GM19043 (cell line): Measurements from ENCODE around the gene PRDM5.
A peak's percentile ranks its signal among the peaks of the same experiment; 100 is the strongest.

Experiments used
- ATAC-seq: cut with Tn5 transposase; IDR thresholded peaks from one replicate; pipeline ENCODE4 v1.9.1; 2021; ENCODE audit warnings: low read depth; ENCODE audit not compliant: unreplicated experiment

The PRDM5 gene

DNA sequence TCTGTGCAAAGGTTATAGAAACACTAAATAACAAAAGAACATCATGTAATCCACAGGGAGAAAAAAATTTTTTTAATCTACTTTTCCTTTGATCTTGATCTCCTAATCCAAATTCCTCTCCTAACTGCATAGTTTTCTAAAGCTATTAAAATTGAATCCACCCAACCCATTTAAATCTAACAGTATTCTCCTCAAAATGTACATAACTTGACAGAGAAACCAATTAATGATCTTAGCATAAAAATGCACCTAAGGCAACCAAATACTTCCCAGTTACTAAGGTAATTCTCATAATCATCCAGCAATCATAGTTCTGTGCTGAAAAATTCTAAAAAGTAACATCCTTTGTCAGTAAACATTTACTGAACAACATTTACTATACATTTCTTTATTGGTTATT, 60.7 kb downstream of the PRDM5 start:
- no peak for ATAC-seq

DNA sequence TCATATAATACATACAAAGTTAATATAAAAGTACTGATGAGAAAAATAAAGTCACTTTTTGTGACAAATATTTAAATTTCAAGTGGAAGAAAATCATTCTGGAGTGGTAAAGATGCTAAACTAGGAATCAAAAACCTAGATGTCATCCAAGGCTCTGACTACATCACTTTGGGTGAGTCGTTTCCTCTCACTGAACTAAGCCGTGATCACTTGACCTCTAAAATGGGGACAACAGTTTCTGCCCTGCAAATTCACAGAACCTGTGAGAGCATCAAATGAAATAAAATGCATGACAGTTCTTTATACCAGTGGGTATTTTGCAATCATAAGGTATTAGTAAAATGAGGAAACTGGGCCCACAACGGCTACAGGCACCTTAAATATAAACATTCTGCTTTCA, 63.8 kb downstream of the PRDM5 start:
- no peak for ATAC-seq

DNA sequence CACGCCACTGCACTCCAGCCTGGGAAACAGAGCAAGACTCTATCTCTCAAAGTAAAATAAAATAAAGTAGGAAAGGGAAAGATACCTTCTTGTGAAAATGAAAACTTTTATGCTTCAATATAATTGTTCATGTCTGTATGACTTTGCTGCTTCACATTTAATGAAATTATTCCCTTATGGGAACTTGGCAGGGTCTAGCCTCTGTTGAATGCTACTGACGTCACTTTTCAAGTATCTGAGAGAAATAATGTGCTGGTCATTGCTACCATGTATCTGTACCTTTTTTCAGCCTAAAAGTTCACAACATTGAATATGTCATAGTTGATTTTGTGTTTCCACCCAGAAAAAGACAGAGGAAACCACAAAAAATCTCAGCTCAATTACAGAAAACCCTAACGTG, 65.2 kb downstream of the PRDM5 start:
- ATAC-seq: no peak

DNA sequence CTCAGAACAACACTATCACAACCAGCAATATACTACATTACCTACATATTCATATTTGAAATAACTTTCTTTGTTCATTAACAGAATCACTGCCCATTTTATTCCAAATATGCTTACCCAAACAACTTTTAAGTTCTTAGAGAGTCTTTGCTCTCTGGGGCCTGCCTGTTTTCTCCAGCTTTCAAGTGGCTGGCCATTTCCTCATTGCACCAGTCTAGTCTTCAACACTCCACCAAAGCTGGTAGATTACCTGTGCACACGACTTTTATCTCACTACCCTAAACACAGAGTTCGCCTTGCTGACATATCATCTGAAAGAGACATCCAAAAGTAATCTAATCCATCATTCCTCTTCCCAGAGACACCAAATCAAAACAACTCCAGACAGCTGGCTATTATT, 66.2 kb downstream of the PRDM5 start:
- no peak for ATAC-seq

DNA sequence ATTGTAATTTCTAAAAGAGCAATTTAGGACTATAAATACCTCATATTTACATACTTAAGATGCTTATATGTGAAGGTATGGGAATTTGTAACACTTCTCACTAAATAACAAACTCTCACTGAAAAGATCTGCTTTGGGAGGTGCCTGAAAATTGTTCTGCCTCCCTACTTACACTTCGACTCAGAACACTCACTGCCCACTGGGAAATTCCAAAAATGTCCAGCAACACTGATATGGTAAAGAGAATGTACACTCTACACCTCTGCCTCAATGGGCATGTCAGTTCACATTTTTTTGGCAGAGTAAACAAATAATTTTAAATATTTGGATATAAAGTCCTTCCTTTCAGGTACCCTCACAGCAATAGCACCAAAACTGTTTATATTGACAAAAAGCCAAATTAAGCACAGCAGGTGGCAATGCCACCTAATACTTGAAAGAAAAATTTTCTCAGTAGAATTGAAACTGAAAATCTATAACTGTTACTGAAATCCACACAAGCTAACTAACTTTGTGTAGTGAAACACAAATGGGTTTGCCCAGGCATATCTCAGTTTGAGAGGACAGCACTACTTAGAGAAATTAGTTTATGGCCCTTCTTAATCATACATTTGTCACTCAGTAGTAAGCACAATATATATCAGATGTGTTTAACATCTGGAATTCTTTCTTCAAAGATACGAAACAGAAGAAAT, 67.1 kb downstream of the PRDM5 start:
- peak; percentile 93 for ATAC-seq

DNA sequence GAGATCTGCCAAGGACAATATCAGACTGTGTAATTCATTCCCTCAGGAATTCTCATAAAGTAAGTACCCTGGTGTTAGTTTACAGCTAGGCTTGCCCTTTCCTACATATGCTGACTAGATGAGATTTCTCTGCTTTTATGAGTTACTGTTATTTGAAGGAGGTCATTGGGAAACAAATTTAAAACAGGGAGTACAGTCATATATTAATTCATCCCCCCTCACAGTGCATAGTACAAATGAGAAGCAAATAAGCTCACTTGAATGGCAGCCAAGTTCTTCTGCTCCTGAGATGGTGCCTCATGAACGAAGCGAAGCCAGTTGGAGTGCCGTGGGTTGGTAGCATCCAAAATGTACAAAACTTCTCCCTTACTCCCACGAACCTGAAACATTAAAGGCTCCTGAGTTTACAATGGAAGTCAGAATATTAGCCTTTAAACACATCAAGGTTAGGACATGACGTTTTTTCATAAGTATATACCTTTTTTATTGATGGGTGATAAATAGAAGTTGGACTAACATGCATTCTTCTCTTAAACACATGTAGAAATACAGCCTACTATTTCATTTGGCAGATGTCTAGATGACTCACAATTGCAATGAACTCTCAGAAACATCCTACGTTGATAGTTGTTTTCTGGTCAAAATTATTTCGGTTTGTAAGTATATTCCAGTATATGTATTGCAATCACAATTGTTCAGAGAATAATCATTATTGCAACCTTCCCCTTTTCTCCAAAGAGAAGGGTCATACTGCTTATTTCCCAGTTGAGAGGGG, 69.2 kb downstream of the PRDM5 start:
- no peak for ATAC-seq

DNA sequence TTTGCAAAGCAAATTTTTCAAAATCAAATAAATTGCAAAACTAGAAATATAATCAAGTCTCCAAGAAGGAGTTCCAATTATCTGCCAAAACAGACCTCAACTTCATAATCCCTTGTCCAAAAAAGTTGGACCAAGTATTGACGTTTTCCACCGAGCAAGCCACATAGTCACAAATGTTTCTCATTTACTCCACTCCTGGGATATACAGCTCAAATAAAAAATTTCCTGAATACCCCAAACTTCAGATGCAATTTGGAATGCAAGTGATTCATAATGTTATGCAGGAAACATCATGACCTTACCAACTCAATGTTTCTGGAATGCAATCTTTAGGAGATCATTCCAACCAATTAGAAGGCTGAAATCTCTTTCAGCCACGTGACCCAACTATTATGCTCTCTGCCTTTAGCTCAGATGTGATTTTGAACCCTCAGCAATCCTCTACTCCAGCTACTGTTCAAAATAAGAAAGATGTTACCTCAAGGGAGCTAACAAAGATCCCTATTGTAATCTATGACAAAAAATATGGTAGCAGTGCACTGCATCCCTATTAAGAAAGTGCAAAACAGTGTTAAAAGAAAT, 72.4 kb downstream of the PRDM5 start:
- no peak for ATAC-seq

DNA sequence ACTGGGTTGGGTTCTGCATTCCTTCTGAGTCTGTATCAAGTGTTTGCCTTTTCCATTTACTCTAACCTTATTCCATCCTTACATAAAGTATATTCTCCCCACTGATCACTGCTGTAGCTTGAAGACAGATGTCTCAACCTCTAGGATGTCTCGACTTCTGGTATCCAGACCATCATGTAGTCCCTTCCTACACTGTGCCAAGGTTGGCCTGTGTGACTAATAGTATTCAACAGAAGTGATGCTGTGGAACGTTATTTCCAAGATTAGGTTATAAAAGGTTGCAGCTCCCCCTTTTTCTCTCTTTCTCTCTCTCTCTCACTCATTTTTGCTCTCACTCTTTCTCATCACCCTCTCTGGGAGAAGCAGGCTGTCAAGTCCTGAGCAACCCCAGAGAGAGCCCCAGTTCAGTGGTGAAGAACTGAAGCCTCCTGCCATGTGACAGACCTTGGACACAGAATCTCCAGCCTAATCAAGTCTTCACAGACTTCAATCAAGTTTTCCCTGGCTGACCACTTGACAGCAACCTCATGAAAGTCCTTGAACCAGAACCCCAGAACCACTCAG, 75.4 kb downstream of the PRDM5 start:
- no peak for ATAC-seq

DNA sequence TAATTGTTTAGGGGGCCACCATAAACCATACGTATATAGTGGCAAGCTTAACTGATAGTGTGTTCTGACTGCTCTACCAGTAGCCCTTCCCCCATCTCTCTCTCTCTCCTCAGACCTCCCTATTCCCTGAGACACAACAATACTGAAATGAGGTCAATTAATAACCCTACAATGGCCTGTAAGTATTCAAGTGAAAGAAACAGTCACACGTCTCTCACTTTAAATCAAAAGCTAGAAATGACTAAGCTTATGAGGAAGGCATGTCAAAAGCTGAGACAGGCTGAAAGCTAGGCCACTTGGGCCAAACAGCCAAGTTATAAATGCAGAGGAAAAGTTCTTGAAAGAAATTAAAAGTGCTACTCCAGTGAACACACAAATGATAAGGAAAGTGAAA, 78.0 kb downstream of the PRDM5 start:
- peak; percentile 69 for ATAC-seq

DNA sequence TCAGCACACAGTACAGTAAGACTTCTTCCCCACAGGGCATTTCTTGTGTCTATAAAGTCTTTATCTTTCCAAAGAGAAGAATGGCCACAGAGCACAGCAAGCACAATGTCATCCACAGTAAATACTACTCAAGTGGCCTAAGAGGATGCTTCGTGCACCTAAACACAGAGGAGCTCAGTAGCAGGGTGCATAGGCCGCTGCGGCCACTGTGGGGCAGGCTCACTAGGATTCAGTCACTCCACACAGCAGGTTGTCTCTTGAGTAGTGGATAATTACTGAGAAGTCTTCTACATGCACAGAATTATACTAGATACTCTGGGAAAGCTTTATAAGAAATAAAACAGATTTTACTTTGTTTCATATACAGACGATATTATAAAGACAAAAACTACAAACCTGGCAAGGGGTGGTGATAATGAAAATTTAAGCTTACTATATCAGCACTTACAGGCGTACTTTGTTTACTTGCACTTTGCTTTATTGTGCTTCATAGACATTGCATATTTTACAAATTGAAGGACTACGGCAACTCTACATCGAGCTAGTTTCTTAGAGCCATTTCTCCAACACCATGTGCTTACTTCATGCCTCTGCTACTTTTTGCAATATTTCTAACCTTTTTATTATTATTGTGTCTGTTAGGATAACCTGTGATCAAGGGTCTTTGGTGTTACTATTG, 78.5 kb downstream of the PRDM5 start:
- no peak for ATAC-seq

DNA sequence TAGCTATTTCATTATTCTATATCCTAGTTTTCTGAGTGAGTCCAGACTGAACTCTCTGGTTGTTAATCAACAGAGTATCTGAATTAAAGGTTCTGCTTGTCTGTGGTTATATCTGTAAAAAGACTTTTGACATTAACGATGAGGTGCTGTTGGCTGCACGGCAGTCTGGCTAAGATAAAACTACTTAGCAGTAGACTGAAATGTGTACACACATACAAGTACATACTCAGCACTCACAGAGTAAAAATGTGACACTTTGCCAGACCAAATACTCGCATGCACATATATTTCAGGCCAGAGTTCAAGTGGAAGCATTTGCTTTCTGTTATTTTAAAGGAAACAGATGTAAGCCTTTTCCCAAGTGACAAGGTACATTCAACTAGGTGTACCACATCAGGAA, 80.5 kb downstream of the PRDM5 start:
- ATAC-seq: no peak

DNA sequence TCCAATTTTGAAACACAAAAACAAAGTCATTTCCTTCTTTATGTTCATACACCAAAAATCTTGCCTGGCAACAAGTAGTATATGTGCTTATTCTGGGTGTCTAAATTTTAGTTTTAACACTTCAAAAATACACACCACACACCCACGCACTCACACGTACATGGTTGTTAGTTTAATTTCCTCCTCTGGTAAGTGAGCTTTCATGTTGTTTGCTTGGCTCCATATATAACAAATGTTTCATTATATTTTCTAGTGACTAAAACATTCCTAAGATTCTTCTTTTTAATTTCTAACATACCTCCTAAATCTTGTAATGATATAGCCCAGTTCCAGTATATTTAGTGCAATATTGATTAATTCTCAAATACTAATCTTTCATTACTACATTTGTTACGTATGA, 80.9 kb downstream of the PRDM5 start:
- no peak for ATAC-seq

DNA sequence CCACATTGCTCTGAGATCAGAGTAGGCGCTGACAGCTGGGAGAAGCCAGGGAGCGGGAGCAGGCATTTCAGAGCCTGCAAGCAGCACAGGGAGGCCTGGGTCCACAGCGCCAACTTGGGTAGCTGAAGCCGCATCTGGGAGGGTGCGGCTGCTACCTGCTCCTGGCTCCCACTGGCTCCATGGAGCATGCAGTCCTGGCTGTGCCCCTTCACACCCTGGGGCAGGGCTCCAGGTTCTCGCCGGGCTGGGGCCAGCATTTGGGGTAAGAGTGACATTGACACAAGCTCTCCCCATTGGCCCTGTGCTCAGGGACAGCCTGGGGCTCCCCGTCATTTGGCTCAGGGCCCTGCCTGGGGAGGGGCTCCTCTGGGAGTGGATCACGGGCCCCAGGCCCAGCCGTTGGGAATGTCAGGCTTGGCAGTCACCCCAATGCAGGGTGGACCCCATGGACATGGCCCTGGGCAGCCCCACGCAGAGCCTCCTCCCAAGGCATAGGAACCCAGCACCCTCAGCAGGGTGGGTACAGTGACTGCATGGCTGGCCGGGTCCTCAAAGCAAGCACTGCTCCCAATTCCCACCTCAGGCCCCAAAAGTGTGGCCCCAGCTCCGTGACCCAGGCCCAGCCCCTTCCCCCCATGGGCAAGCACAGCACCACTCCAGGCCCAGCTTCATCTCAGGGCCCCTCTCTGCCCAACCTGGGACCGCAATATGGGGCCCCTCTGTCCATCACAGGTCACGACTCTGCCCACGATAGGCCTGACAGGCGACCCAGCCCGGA, 82.4 kb downstream of the PRDM5 start:
- ATAC-seq: no peak

DNA sequence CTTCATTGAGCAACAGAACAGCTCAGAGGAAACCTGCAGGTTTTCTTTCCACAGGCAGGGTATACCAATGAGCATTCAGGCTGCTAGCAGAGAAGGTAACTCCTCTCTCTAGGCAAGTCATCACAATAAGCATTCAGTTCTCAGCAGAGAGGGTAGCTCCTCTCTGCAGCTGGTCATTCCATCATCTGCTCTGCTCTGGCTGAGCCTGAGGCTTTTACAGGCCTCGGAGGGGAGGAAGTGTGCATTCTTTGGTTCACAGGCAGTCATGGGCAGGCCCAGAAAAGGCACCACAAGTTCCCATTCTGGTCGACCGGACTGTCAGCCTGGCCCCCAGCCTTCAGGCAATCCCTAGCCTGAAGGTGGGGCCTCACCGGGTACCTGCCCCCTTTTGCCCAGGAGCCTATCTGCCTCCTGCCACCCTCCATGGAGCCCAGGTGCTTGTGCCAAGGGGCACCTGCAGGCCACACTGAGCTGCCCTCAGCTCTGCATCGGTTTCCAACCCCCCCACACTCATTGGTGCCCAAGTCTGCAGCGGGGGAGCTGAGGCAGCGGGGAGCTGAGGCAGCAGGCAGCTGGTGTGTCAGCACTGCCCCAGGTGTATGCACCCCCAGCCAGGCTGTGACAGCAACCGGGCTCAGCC, 83.1 kb downstream of the PRDM5 start:
- ATAC-seq: no peak

DNA sequence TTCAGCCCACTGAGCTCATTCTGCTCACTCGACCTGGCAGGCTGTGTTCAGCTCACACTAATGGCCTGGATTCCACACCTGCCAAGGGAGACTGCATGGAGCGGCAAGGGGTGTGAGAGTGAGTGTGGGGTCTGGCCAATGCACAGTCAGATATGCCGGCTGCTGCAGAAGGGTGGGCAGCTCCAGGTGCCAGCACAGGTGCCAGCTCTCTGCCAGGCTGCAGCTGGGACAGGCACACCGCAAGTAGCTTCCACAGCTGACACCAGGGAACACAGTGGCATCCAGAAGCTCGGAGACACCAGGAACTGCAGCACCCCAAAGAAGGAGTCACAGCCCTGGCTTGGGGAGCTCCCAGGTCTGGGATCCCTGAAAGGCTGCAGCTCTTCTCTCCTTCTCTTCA, 83.7 kb downstream of the PRDM5 start:
- ATAC-seq: no peak

DNA sequence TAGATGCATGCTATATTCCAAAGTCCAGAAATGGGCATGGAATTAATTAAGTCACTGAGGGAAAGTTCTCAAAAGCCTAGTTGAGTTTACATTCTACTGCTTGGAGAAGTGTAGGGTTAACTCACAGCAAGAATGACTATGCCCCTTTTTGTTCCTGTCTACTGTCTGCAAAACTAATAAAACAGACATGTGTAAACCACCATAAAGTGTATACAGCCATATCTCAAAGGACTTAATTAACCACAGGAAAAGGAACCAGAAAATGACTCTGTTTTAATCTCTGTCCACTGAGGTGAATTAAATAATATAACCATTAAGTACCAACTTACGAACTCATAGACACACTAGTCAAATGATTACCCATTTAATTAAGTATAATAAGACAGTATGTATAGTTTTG, 84.9 kb downstream of the PRDM5 start:
- no peak for ATAC-seq

DNA sequence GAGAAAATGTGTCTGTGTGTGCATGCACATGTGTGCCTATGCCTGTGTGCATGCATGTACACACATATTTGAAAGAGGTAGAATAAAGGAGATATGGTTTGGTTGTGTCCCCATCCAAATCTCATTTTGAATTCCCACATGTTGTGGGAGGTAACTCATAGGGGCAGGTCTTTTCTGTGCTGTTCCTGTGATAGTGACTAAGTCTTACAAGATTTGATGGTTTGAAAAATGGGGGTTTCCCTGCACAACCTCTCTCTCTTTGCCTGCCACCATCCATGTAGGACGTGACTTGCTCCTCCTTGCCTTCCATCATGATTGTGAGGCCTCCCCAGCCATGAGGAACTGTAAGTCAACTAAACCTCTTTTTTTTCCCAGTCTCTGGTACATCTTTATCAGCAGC, 87.2 kb downstream of the PRDM5 start:
- no peak for ATAC-seq

DNA sequence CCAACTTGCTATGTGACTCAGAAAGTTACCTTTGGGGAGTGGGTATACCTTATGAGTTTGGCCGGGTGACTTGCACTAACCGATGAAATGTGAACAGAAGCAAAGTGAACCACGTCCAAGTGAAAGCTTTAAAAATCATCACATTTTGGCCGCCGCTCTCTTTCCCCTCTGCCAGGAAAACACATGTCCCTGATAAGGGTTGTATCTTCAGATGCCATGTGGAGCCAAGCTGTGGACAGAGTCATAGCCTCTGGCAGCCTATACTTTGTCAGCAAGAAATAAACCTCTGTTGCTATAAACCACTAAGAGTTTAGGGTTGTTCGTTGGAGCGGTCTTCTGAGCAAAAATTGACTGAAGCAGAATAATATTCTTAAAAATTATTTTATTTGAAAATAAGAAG, 92.3 kb downstream of the PRDM5 start:
- ATAC-seq: no peak

DNA sequence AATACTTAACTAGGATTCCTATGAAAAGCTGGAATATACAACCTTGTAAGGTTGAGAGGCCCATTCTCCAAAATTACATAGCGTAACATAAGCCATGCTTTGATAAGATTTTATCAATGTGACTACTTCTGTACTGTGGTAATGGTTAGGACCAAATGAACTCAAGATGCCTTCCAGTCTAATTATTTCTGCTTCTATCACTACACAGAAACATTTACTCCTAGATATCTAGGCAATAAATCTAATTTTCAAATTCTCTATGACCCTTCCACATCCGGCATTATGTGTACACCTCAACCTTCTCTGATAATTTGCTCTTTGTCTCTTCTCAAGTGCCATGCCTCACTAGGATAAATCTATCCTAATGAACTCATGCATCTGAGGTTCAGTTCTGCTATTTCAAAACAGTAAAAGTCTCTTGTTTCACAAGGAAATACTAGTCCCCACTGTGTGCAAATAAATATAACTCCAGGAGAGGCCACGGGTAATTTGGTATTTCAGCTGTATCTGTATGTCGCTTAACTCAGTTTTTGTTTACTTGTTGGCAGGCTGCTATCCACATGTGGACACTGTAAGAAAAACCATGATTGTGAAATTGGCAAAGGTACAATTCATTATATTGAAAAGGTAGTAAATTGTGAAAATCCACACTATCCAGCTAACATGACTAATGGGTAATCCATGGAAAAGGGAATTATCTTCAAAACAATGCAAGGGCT, 93.3 kb downstream of the PRDM5 start:
- ATAC-seq: no peak
